Body of pancreas (tissue), 4 donors: ENCODE results near the gene ADGRV1.

Experiments
- POLR2A ChIP-seq, 3 donors: fragments of 450-650 bp; IDR thresholded peaks; one replicate each; pipeline ENCODE4 v1.6.1; 2016; ENCODE audit warnings: antibody characterized with exemption in 3 of 3, mild to moderate bottlenecking in 2 of 3
- TF ChIP-seq, protein P1 (sequence below), 7 experiments: fragments of 450-650 bp in 4 of 7; fragments of 200-600 bp in 3 of 7; sonication (generic) in 3 of 7; IDR thresholded peaks; one replicate each; pipeline ENCODE4 v1.5.1; 2016 to 2019; ENCODE audit warnings: antibody characterized with exemption in 7 of 7

DNA sequence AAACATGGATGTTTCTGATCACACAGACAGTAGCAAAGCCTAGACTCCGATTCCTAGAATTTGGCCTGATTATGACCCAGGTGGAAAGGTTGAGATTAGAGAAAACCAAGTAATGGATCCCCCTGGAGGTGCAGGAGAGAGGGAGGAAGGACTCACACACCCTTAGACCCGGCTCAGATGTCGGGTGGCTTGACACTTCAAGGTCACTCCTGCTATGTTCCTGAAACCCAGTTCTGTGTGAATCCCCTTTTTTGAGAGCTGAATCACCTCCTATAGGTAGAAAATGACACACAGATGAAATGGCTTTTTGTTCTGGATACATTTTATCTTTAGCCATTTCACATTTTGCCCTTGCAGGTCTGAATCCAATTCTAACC lies 631.7 kb downstream of the ADGRV1 start:
- TF ChIP-seq, protein P1, sequence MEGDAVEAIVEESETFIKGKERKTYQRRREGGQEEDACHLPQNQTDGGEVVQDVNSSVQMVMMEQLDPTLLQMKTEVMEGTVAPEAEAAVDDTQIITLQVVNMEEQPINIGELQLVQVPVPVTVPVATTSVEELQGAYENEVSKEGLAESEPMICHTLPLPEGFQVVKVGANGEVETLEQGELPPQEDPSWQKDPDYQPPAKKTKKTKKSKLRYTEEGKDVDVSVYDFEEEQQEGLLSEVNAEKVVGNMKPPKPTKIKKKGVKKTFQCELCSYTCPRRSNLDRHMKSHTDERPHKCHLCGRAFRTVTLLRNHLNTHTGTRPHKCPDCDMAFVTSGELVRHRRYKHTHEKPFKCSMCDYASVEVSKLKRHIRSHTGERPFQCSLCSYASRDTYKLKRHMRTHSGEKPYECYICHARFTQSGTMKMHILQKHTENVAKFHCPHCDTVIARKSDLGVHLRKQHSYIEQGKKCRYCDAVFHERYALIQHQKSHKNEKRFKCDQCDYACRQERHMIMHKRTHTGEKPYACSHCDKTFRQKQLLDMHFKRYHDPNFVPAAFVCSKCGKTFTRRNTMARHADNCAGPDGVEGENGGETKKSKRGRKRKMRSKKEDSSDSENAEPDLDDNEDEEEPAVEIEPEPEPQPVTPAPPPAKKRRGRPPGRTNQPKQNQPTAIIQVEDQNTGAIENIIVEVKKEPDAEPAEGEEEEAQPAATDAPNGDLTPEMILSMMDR (IDR thresholded peaks at IDR 0.05) = no peak
- TF ChIP-seq POLR2A (IDR thresholded peaks at IDR 0.05) = no peak
